Thyroid gland (tissue), 4 donors: ENCODE data around the gene DNAJB12. TPM values are rescaled to one million over a fixed set of nuclear protein-coding genes. Genes with fewer than 3 reads are reported as not detected.

Source experiments
- DNase-seq, 2 donors: peaks; one replicate each; pipeline ENCODE4 v3.0.0-alpha.2; 2019
- H3K27ac ChIP-seq, 3 donors: fragments of 200-600 bp; sonication (generic); 1 replicate in 2 of 3; 2 replicates in 1 of 3; pipeline ENCODE4 v1.5.1; 2016 to 2019; ENCODE audit warnings: mild to moderate bottlenecking in 1 of 3, moderate library complexity in 1 of 3
- H3K27me3 ChIP-seq: fragments of 200-600 bp; sonication (generic); one replicate; pipeline ENCODE4 v1.5.1; 2019
- H3K36me3 ChIP-seq, 2 donors: fragments of 200-600 bp; sonication (generic); one replicate each; pipeline ENCODE4 v1.5.1; 2016 to 2019
- H3K4me1 ChIP-seq, 2 donors: fragments of 200-600 bp; sonication (generic); one replicate each; pipeline ENCODE4 v1.5.1; 2017 to 2019
- H3K4me3 ChIP-seq, 3 donors: fragments of 200-600 bp; sonication (generic); replicated peaks in 1 of 3; 1 replicate in 2 of 3; 2 replicates in 1 of 3; pipeline ENCODE4 v1.5.1; 2016; ENCODE audit warnings: mild to moderate bottlenecking in 1 of 3
- H3K9me3 ChIP-seq: fragments of 200-600 bp; sonication (generic); one replicate; pipeline ENCODE4 v1.5.1; 2017
- CTCF ChIP-seq, 6 experiments: fragments of 200-600 bp in 3 of 6; fragments of 450-650 bp in 3 of 6; sonication (generic) in 3 of 6; IDR thresholded peaks; one replicate each; pipeline ENCODE4 v1.5.1; 2016 to 2019; ENCODE audit warnings: antibody characterized with exemption in 6 of 6, mild to moderate bottlenecking in 2 of 6, inconsistent platforms in 1 of 6, moderate library complexity in 1 of 6
- POLR2A ChIP-seq, 2 donors: fragments of 450-650 bp; IDR thresholded peaks; one replicate each; pipeline ENCODE4 v1.6.1; 2017; ENCODE audit warnings: antibody characterized with exemption in 2 of 2, mild to moderate bottlenecking in 2 of 2, moderate library complexity in 1 of 2
- WGBS, 2 donors: methylation state at CpG; one replicate each; pipeline ENCODE4 v1.1.5; 2017; 5-methylcytosine and 5-hydroxymethylcytosine counted together
- intact Hi-C: fragments of 100-400 bp; cut with DNase I; formaldehyde crosslinking; loops from one replicate; pipeline ENCODE4 v1.15.1; 2023
- total RNA-seq, 4 donors: library from RNA; depleted of rRNA; stranded (reverse); fragments of >200 nt; gene quantifications; one replicate each; pipeline ENCODE4 v1.2.3, GENCODE V29; 2016

DNAJB12 gene
- total RNA-seq, 4 donors from 2014 or later: 31.6 to 49.7 (median 44.1) TPM

- no peaks in the 10 kb centered on the region for H3K27me3 ChIP-seq
- no peaks in the 10 kb centered on the region for H3K9me3 ChIP-seq
- peak overlapping the region; percentile 82 to 98 (median 97) for H3K27ac ChIP-seq
- 88 to 91% methylated on average over 18 to 19 of the region's 19 CpGs for WGBS, 2 donors
- intact Hi-C loops: loop anchor here (10.0 kb wide), 1 partner anchor 379 kb away; no protein-coding TSS in a partner anchor
- DNase-seq: no peak
- peaks cover 53 to 83% of the 10 kb centered on the region in 2 donors for H3K4me1 ChIP-seq
- H3K4me3 ChIP-seq: no peak overlapping the region
- peaks cover 31 to 32% of the 10 kb centered on the region in 2 donors for H3K36me3 ChIP-seq
- TF ChIP-seq POLR2A (IDR thresholded peaks at IDR 0.05) (no peak), CTCF (IDR thresholded peaks at IDR 0.05) (no peak)
Observed at GRCh38 chr10:72333112-72334015, 21.4 kb downstream of the DNAJB12 start.

GRCh38 chr10:72332423-72333111, 22.2 kb downstream of the DNAJB12 start:
- Histone ChIP-seq H3K9me3 (no peaks in the 10 kb centered on the region), H3K27ac (peak overlapping the region; percentile 82 to 98 (median 97)), H3K27me3 (no peaks in the 10 kb centered on the region), H3K4me3 (no peak overlapping the region), H3K4me1 (peaks cover 61 to 91% of the 10 kb centered on the region in 2 donors), H3K36me3 (peaks cover 24% of the 10 kb centered on the region in 2 donors)
- DNase-seq: no peak
- intact Hi-C loops: loop anchor here (10.0 kb wide), 1 partner anchor 378 kb away; no protein-coding TSS in a partner anchor
- TF ChIP-seq POLR2A (IDR thresholded peaks at IDR 0.05) (no peak), CTCF (IDR thresholded peaks at IDR 0.05) (no peak)
- 45 to 62% methylated on average over 9 to 10 of the region's 12 CpGs for WGBS, 2 donors

- peaks cover 59 to 87% of the 10 kb centered on the region in 2 donors for H3K4me1 ChIP-seq
- intact Hi-C loops: loop anchor here (10.0 kb wide), 1 partner anchor 377 kb away; no protein-coding TSS in a partner anchor
- no peak overlapping the region for H3K4me3 ChIP-seq
- H3K36me3 ChIP-seq: peaks cover 20 to 22% of the 10 kb centered on the region in 2 donors
- TF ChIP-seq CTCF (IDR thresholded peaks at IDR 0.05): peak in 5 of 6 experiments; percentile 28 to 72 (median 53)
- TF ChIP-seq POLR2A (IDR thresholded peaks at IDR 0.05): peak in 1 of 2 donors; percentile 63
- H3K27ac ChIP-seq: peak overlapping the region; percentile 82 to 98 (median 97)
- DNase-seq: peak; percentile 96 to 97
- H3K9me3 ChIP-seq: no peaks in the 10 kb centered on the region
- H3K27me3 ChIP-seq: no peaks in the 10 kb centered on the region
- 5 to 6% methylated on average over 12 to 20 of the region's 27 CpGs for WGBS, 2 donors
Observed at GRCh38 chr10:72331575-72332422, 22.9 kb downstream of the DNAJB12 start.

- no peaks in the 10 kb centered on the region for H3K27me3 ChIP-seq
- H3K4me1 ChIP-seq: peaks cover 63 to 79% of the 10 kb centered on the region in 2 donors
- intact Hi-C loops: loop anchor here (10.0 kb wide), 1 partner anchor 375 kb away; no protein-coding TSS in a partner anchor
- no peak for DNase-seq
- TF ChIP-seq CTCF (IDR thresholded peaks at IDR 0.05): no peak
- TF ChIP-seq POLR2A (IDR thresholded peaks at IDR 0.05): no peak
- H3K9me3 ChIP-seq: no peaks in the 10 kb centered on the region
- no peak overlapping the region for H3K4me3 ChIP-seq
- peaks cover 8 to 12% of the 10 kb centered on the region in 2 donors for H3K36me3 ChIP-seq
- WGBS, 2 donors: 74 to 81% methylated on average over 2 of the region's 2 CpGs
- peak overlapping the region; percentile 82 to 98 (median 97) for H3K27ac ChIP-seq
Observed at GRCh38 chr10:72330069-72330426, 24.7 kb downstream of the DNAJB12 start.
